ENCODE measurements around the gene GRB7. TPM values are rescaled to one million over a fixed set of nuclear protein-coding genes. Genes with fewer than 3 reads are reported as not detected.
"Not testable (repeated sequence)": the region's sequence is repeated elsewhere in the genome, so short reads cannot be mapped to it uniquely, and the experiment has no call there.

Gene GRB7
- total RNA-seq, 2 donors from 2014 or later, result 22.4 to 40.9 TPM

DNA sequence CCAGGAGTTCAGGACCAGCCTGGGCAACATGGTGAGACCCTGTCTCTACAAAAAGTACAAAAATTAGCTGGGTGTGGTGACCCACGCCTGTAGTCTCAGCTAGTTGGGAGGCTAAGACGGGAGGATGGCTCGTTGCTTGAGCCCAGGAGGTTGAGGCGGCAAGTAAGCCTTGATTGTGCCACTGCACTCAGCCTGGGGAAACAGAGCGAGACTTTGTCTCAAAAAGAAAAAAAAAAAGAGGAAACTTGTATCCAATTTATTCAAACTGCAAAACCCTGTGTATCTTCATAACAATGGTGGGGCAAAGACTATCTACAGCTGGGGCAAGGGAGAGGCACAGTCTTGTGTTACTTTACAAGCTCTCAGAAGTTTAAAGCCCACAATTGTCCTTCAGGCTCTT lies 21.5 kb downstream of the GRB7 start:
- no peak for TF ChIP-seq CTCF (IDR thresholded peaks at IDR 0.05)
- no peaks in the 10 kb centered on the region for H3K9me3 ChIP-seq
- no peaks in the 10 kb centered on the region for H3K4me1 ChIP-seq
- no peaks in the 10 kb centered on the region for H3K27me3 ChIP-seq
- no peaks in the 10 kb centered on the region for H3K36me3 ChIP-seq
- no peak for DNase-seq
- intact Hi-C loops (cut with DNase I), result no loop called here
- no peak overlapping the region for H3K4me3 ChIP-seq
- H3K27ac ChIP-seq, result no peak overlapping the region
- no peak overlapping the region for H3K9ac ChIP-seq (ENCODE audit: low read depth in 2 of 2, low read length in 2 of 2)

DNA sequence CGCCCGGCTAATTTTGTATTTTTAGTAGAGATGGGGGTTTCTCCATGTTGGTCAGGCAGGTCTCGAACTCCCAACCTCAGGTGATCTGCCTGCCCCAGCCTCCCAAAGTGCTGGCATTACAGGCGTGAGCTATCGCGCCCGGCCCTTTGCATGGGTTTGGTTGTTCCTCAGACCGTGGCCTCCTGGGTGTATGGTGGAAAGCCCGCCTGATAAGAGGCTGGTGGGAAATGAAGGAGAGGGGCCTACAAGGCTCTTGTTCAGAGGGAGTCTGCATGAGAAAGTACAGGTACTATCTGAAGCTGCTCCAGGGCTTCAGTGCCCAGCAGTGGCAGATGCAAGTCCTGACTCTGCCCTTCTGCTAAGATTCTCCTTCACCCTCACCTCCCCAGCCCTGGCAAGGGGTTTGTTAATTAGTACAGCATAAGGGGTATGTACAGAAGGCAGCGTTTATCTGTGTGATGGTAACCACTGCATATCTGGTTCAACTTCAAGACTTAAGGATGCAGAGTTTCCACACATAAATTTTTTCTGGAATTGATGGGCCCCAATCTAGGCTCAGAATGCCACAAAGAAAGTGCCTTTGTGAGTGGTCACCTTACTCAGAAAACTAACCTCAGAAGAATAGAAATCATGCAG lies 24.2 kb downstream of the GRB7 start:
- Histone ChIP-seq H3K9ac (ENCODE audit: low read depth in 2 of 2, low read length in 2 of 2) (no peak overlapping the region), H3K27ac (no peak overlapping the region), H3K4me1 (no peaks in the 10 kb centered on the region), H3K27me3 (no peaks in the 10 kb centered on the region), H3K36me3 (no peaks in the 10 kb centered on the region), H3K4me3 (no peak overlapping the region), H3K9me3 (no peaks in the 10 kb centered on the region)
- TF ChIP-seq CTCF (IDR thresholded peaks at IDR 0.05), result no peak
- intact Hi-C loops (cut with DNase I), result no loop called here
- no peak for DNase-seq

GRCh38 chr17:39763051-39763820 lies 25.5 kb downstream of the GRB7 start:
- H3K27me3 ChIP-seq, result no peaks in the 10 kb centered on the region
- H3K36me3 ChIP-seq, result no peaks in the 10 kb centered on the region
- H3K27ac ChIP-seq, result no peak overlapping the region
- no peak for TF ChIP-seq CTCF (IDR thresholded peaks at IDR 0.05)
- H3K4me3 ChIP-seq, result no peak overlapping the region
- no peak for DNase-seq
- intact Hi-C loops (cut with DNase I), result no loop called here
- H3K9me3 ChIP-seq, result no peaks in the 10 kb centered on the region
- no peak overlapping the region for H3K9ac ChIP-seq (ENCODE audit: low read depth in 2 of 2, low read length in 2 of 2)
- H3K4me1 ChIP-seq, result no peaks in the 10 kb centered on the region

DNA sequence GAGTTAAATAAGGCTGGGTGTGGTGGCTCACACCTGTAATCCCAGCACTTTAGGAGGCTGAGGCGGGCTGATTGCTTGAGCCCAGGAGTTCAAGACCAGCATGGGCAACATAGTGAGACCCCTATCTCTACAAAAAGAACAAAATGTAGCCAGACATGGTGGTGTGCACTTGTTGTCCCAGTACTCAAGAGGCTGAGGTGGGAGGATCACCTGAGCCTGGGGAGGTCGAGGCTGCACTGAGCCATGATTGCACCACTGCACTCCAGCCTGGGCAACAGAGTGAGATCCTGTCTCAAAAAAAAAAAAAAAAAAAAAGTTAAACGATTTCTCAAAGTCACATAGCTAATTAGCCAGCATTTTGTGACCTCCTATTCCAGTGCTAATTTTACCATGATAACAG lies 26.4 kb downstream of the GRB7 start:
- H3K4me1 ChIP-seq; H3K9me3 ChIP-seq; H3K4me3 ChIP-seq; H3K27me3 ChIP-seq; H3K9ac ChIP-seq (ENCODE audit: low read depth in 2 of 2, low read length in 2 of 2); intact Hi-C loops (cut with DNase I); H3K27ac ChIP-seq; DNase-seq; H3K36me3 ChIP-seq: not testable (repeated sequence)

DNA sequence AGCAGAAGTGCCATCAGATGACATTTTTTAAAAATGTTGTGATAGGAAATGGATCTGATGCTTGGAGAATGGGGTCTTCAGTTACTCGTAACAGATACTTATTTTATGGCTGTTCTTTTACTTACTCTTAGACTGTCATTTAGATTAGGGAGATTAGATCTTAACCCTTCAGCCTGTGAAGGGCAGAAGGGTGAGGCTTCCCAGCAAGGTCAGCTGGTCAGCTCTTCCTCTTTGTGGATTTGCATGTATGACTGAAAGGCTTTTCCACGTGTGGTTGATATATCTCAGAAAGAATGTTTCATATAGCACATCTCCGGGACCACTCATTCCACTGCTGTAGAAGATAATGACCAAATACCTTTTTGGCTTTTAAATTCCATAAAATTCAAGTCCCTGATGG lies 27.4 kb downstream of the GRB7 start:
- H3K27me3 ChIP-seq, result no peaks in the 10 kb centered on the region
- no peaks in the 10 kb centered on the region for H3K36me3 ChIP-seq
- TF ChIP-seq CTCF (IDR thresholded peaks at IDR 0.05), result no peak
- DNase-seq, result no peak
- H3K27ac ChIP-seq, result no peak overlapping the region
- no peaks in the 10 kb centered on the region for H3K4me1 ChIP-seq
- H3K9me3 ChIP-seq, result no peaks in the 10 kb centered on the region
- H3K4me3 ChIP-seq, result no peak overlapping the region
- intact Hi-C loops (cut with DNase I), result no loop called here
- H3K9ac ChIP-seq (ENCODE audit: low read depth in 2 of 2, low read length in 2 of 2), result no peak overlapping the region

DNA sequence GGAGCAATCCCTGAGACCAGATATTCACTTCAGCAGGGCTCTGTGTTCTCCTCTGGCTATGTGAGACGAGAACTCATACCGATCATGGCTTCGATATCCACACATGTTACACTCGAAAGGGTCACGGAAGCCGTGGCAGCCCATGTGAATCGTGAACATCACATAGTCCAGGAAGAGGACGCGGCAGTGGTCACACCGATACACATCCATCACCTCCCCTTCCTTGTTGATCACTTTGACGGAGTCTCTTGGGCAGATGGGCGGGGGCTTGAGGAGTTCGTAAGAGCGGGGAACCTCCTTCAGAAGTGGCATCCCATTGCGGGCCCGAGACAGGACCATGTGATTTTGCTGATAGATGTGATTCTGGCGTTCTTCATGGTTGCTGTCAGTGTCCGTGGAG lies 28.0 kb downstream of the GRB7 start:
- H3K27me3 ChIP-seq, result no peaks in the 10 kb centered on the region
- no peak for TF ChIP-seq CTCF (IDR thresholded peaks at IDR 0.05)
- no peaks in the 10 kb centered on the region for H3K36me3 ChIP-seq
- H3K9me3 ChIP-seq, result no peaks in the 10 kb centered on the region
- H3K4me3 ChIP-seq, result no peak overlapping the region
- intact Hi-C loops (cut with DNase I), result no loop called here
- no peak overlapping the region for H3K9ac ChIP-seq (ENCODE audit: low read depth in 2 of 2, low read length in 2 of 2)
- no peak overlapping the region for H3K27ac ChIP-seq
- no peak for DNase-seq
- no peaks in the 10 kb centered on the region for H3K4me1 ChIP-seq

Data from colonic mucosa (tissue), 4 donors.